ENCODE data around the gene TNFSF4.

DNA sequence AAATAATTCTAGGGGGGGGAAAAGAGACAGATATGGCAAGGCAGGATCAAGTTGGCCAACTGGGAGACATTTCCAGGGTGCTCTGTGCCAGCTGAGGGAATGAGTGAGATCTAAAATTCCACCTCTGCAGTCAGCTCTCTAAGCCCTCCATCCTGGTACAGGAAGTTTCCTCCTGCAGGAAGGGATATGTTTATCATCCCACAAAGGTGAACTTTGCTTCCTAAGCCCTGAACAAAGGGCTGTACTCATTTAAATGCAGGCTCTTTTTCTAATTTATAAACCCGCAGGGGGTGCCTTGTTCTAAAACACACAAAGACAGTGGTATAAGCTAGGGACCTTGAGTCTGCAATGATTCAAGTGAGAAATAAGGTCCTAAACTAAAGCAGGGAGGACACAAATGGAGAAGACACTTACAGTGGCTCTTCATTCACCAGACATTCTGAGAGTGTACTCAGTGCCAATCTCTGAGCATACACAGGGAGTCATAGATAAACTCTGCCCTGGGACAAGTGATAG, 3.6 kb upstream of the TNFSF4 start:
- TF ChIP-seq, protein P1, sequence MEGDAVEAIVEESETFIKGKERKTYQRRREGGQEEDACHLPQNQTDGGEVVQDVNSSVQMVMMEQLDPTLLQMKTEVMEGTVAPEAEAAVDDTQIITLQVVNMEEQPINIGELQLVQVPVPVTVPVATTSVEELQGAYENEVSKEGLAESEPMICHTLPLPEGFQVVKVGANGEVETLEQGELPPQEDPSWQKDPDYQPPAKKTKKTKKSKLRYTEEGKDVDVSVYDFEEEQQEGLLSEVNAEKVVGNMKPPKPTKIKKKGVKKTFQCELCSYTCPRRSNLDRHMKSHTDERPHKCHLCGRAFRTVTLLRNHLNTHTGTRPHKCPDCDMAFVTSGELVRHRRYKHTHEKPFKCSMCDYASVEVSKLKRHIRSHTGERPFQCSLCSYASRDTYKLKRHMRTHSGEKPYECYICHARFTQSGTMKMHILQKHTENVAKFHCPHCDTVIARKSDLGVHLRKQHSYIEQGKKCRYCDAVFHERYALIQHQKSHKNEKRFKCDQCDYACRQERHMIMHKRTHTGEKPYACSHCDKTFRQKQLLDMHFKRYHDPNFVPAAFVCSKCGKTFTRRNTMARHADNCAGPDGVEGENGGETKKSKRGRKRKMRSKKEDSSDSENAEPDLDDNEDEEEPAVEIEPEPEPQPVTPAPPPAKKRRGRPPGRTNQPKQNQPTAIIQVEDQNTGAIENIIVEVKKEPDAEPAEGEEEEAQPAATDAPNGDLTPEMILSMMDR (IDR thresholded peaks at IDR 0.05; ENCODE audit: insufficient read depth, low read length, poor library complexity, severe bottlenecking), result no peak
- no peak for TF ChIP-seq EZH2phosphoT487 (conservative IDR thresholded peaks at IDR 0.05; ENCODE audit: low read length)

All from SU-DHL-6 (cell line).